Measurements from ENCODE around the gene ZMYM1.

Gene ZMYM1

DNA sequence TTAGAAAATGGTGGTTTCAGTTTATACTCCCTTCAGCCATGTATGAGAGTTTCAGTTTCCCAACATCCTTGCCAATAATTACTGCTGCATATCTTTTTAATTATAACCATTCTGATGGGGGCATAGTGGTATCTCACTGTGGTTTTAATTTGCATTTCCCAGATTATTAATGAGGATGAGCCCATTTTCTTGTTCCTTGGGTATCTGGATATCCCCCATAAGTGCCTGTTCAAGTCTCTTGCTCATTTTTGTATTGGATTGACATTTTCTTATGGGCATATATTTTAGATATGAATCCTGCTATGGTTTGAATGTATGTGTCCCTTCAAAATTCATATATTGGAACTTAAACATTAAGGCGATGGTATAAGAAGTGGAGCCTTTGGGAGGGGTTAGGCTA is 45.8 kb upstream of the ZMYM1 start:
- no CpG with 5 or more reads among the region's 1 CpG for WGBS (ENCODE audit: extremely low coverage, insufficient coverage, low lambda C conversion rate)
- no peak overlapping the region for H3K4me2 ChIP-seq (ENCODE audit: low read length)
- no peaks in the 10 kb centered on the region for H3K27me3 ChIP-seq (ENCODE audit: insufficient read depth, low read length, poor library complexity)
- H2BK5ac ChIP-seq (ENCODE audit: low read length) = no peak overlapping the region
- H2BK15ac ChIP-seq (replicated peaks; ENCODE audit: low read depth) = no peak overlapping the region
- no peak overlapping the region for H3K18ac ChIP-seq (ENCODE audit: low read length)
- no peaks in the 10 kb centered on the region for H3K4me1 ChIP-seq (ENCODE audit: control insufficient read depth, low read depth, low read length)
- H3K79me1 ChIP-seq (ENCODE audit: low read length) = no peaks in the 10 kb centered on the region
- H2BK120ac ChIP-seq (ENCODE audit: low read depth, low read length) = no peak overlapping the region
- H3K4ac ChIP-seq (ENCODE audit: low read depth, low read length) = no peak overlapping the region
- no peak overlapping the region for H3K23ac ChIP-seq (ENCODE audit: low read length)
- no peak overlapping the region for H3K9ac ChIP-seq (ENCODE audit: low read length)
- no peak overlapping the region for H3K56ac ChIP-seq (ENCODE audit: low read length)
- no peak overlapping the region for H2AK5ac ChIP-seq (ENCODE audit: low read length)
- no peak for DNase-seq
- H3K36me3 ChIP-seq (ENCODE audit: control insufficient read depth, insufficient read depth, low read length) = no peaks in the 10 kb centered on the region
- no peak overlapping the region for H3K27ac ChIP-seq (ENCODE audit: low read depth, low read length)
- no peak overlapping the region for H4K8ac ChIP-seq (ENCODE audit: low read depth, low read length)
- no peaks in the 10 kb centered on the region for H3K79me2 ChIP-seq (ENCODE audit: control insufficient read depth, insufficient read depth, low read length)
- no peak overlapping the region for H3K4me3 ChIP-seq (ENCODE audit: low read length)
- no peak overlapping the region for H4K5ac ChIP-seq (ENCODE audit: low read length)

DNA sequence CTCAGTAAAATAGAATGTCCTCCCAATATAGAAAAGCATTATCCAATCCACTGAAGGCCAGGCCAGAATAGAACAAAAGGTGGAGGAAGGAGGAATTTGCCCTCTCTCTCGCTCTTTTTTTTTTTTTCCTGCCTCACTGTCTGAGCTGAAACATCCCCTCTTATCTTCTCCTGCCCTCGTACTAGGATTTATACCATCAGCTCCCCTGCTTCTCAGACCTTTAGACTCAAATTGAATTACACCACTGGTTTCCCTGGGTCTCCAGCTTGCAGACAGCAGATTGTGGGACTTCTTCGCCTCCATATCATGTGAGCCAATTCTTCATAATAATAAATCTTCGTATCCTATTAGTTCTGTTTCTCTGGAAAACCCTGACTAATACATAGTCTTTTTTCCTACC is 42.6 kb upstream of the ZMYM1 start:
- Histone ChIP-seq H2AK5ac (ENCODE audit: low read length) (no peak overlapping the region), H3K79me2 (ENCODE audit: control insufficient read depth, insufficient read depth, low read length) (no peaks in the 10 kb centered on the region), H3K56ac (ENCODE audit: low read length) (no peak overlapping the region), H3K4me1 (ENCODE audit: control insufficient read depth, low read depth, low read length) (no peaks in the 10 kb centered on the region), H3K36me3 (ENCODE audit: control insufficient read depth, insufficient read depth, low read length) (no peaks in the 10 kb centered on the region), H2BK15ac (replicated peaks; ENCODE audit: low read depth) (no peak overlapping the region), H2BK5ac (ENCODE audit: low read length) (no peak overlapping the region), H3K18ac (ENCODE audit: low read length) (no peak overlapping the region), H3K23ac (ENCODE audit: low read length) (no peak overlapping the region), H3K4me3 (ENCODE audit: low read length) (no peak overlapping the region), H3K9ac (ENCODE audit: low read length) (no peak overlapping the region), H3K4ac (ENCODE audit: low read depth, low read length) (no peak overlapping the region), H3K4me2 (ENCODE audit: low read length) (no peak overlapping the region), H3K27ac (ENCODE audit: low read depth, low read length) (no peak overlapping the region), H3K79me1 (ENCODE audit: low read length) (no peaks in the 10 kb centered on the region), H4K5ac (ENCODE audit: low read length) (no peak overlapping the region), H3K27me3 (ENCODE audit: insufficient read depth, low read length, poor library complexity) (no peaks in the 10 kb centered on the region), H4K8ac (ENCODE audit: low read depth, low read length) (no peak overlapping the region), H2BK120ac (ENCODE audit: low read depth, low read length) (no peak overlapping the region)
- DNase-seq = no peak
- no CpG with 5 or more reads among the region's 4 CpGs for WGBS (ENCODE audit: extremely low coverage, insufficient coverage, low lambda C conversion rate)

DNA sequence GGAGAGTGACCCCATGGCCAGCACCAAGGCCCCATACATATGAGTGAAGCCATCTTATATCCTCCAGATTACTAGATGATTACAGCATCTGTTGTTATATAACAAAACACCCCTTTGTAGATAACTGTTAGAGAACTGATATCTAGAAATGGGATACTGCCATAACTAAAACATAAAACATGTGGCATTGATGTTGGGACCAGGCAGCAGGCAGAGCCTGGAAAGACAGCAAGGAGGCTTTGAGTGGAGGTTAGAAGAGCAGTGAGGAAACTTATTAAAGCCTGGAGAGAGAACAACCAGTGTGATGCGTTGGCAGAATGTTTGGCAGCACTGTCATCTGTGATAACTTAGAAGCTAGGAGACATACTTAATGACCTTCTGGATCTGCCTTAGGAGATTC is 42.0 kb upstream of the ZMYM1 start:
- H3K4ac ChIP-seq (ENCODE audit: low read depth, low read length) = no peak overlapping the region
- DNase-seq = no peak
- no peak overlapping the region for H2AK5ac ChIP-seq (ENCODE audit: low read length)
- no peak overlapping the region for H4K8ac ChIP-seq (ENCODE audit: low read depth, low read length)
- H2BK120ac ChIP-seq (ENCODE audit: low read depth, low read length) = no peak overlapping the region
- no peak overlapping the region for H3K23ac ChIP-seq (ENCODE audit: low read length)
- no peak overlapping the region for H3K9ac ChIP-seq (ENCODE audit: low read length)
- H3K27me3 ChIP-seq (ENCODE audit: insufficient read depth, low read length, poor library complexity) = no peaks in the 10 kb centered on the region
- no peak overlapping the region for H4K5ac ChIP-seq (ENCODE audit: low read length)
- H3K27ac ChIP-seq (ENCODE audit: low read depth, low read length) = no peak overlapping the region
- H3K36me3 ChIP-seq (ENCODE audit: control insufficient read depth, insufficient read depth, low read length) = no peaks in the 10 kb centered on the region
- H3K4me3 ChIP-seq (ENCODE audit: low read length) = no peak overlapping the region
- H3K56ac ChIP-seq (ENCODE audit: low read length) = no peak overlapping the region
- H2BK15ac ChIP-seq (replicated peaks; ENCODE audit: low read depth) = no peak overlapping the region
- no peaks in the 10 kb centered on the region for H3K79me1 ChIP-seq (ENCODE audit: low read length)
- H2BK5ac ChIP-seq (ENCODE audit: low read length) = no peak overlapping the region
- H3K4me1 ChIP-seq (ENCODE audit: control insufficient read depth, low read depth, low read length) = no peaks in the 10 kb centered on the region
- H3K18ac ChIP-seq (ENCODE audit: low read length) = no peak overlapping the region
- H3K79me2 ChIP-seq (ENCODE audit: control insufficient read depth, insufficient read depth, low read length) = no peaks in the 10 kb centered on the region
- WGBS (ENCODE audit: extremely low coverage, insufficient coverage, low lambda C conversion rate) = no CpG with 5 or more reads among the region's 1 CpG
- no peak overlapping the region for H3K4me2 ChIP-seq (ENCODE audit: low read length)

DNA sequence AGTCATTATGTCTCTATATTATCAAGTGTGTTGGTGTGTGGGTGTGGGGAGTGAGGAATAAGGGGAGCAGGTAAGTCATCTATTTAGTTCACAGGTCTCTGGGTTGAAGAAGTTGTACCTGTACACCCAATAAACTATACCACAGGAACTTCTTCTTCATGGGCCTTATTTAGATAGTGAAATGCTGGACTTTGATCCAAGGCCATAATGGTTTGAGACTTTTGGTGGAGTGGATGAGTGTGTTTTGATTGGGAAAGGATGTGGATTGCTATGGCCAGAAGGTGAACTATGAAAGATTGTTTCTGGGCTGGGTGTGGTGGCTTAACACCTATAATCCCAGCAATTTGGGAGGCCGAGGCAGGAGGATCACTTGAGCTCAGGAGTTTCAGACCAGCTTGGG is 40.5 kb upstream of the ZMYM1 start:
- no peaks in the 10 kb centered on the region for H3K27me3 ChIP-seq (ENCODE audit: insufficient read depth, low read length, poor library complexity)
- H3K4me2 ChIP-seq (ENCODE audit: low read length) = no peak overlapping the region
- no peak overlapping the region for H2BK5ac ChIP-seq (ENCODE audit: low read length)
- no peak overlapping the region for H2BK120ac ChIP-seq (ENCODE audit: low read depth, low read length)
- no peak overlapping the region for H2BK15ac ChIP-seq (replicated peaks; ENCODE audit: low read depth)
- H3K79me2 ChIP-seq (ENCODE audit: control insufficient read depth, insufficient read depth, low read length) = no peaks in the 10 kb centered on the region
- no peaks in the 10 kb centered on the region for H3K36me3 ChIP-seq (ENCODE audit: control insufficient read depth, insufficient read depth, low read length)
- no peak overlapping the region for H3K4ac ChIP-seq (ENCODE audit: low read depth, low read length)
- DNase-seq = no peak
- no peak overlapping the region for H3K4me3 ChIP-seq (ENCODE audit: low read length)
- no peak overlapping the region for H3K18ac ChIP-seq (ENCODE audit: low read length)
- H3K23ac ChIP-seq (ENCODE audit: low read length) = no peak overlapping the region
- H4K8ac ChIP-seq (ENCODE audit: low read depth, low read length) = no peak overlapping the region
- no peaks in the 10 kb centered on the region for H3K4me1 ChIP-seq (ENCODE audit: control insufficient read depth, low read depth, low read length)
- no peak overlapping the region for H3K27ac ChIP-seq (ENCODE audit: low read depth, low read length)
- H3K56ac ChIP-seq (ENCODE audit: low read length) = no peak overlapping the region
- no peak overlapping the region for H3K9ac ChIP-seq (ENCODE audit: low read length)
- H3K79me1 ChIP-seq (ENCODE audit: low read length) = no peaks in the 10 kb centered on the region
- no peak overlapping the region for H4K5ac ChIP-seq (ENCODE audit: low read length)
- WGBS (ENCODE audit: extremely low coverage, insufficient coverage, low lambda C conversion rate) = no CpG with 5 or more reads among the region's 1 CpG
- no peak overlapping the region for H2AK5ac ChIP-seq (ENCODE audit: low read length)

DNA sequence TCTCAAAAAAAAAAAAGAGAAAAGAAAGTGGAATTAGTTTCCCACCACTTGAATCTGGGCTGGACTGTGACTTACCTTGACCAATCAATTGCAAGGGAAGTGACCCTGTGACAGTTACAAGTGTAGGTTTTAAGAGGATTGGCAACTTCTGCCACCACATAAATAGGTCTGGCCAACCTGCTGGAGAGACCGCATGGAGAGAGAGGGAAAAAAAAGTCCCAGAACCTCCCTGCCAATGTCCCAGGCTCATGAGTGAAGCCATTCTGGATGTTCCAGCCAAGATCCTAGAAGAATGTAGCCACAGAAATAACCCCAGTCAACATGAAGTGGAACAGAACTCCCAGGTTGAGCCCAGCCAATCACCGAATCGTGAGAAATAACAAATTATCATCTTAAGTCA is 35.7 kb upstream of the ZMYM1 start:
- H3K4ac ChIP-seq (ENCODE audit: low read depth, low read length) = no peak overlapping the region
- no peak overlapping the region for H4K8ac ChIP-seq (ENCODE audit: low read depth, low read length)
- H3K79me2 ChIP-seq (ENCODE audit: control insufficient read depth, insufficient read depth, low read length) = no peaks in the 10 kb centered on the region
- no peaks in the 10 kb centered on the region for H3K4me1 ChIP-seq (ENCODE audit: control insufficient read depth, low read depth, low read length)
- no peaks in the 10 kb centered on the region for H3K79me1 ChIP-seq (ENCODE audit: low read length)
- no peak overlapping the region for H3K56ac ChIP-seq (ENCODE audit: low read length)
- H3K27me3 ChIP-seq (ENCODE audit: insufficient read depth, low read length, poor library complexity) = no peaks in the 10 kb centered on the region
- no peak overlapping the region for H3K4me2 ChIP-seq (ENCODE audit: low read length)
- no peak overlapping the region for H3K9ac ChIP-seq (ENCODE audit: low read length)
- WGBS (ENCODE audit: extremely low coverage, insufficient coverage, low lambda C conversion rate) = no CpG with 5 or more reads among the region's 3 CpGs
- no peak overlapping the region for H2BK15ac ChIP-seq (replicated peaks; ENCODE audit: low read depth)
- H3K27ac ChIP-seq (ENCODE audit: low read depth, low read length) = no peak overlapping the region
- no peak overlapping the region for H2AK5ac ChIP-seq (ENCODE audit: low read length)
- no peak overlapping the region for H3K23ac ChIP-seq (ENCODE audit: low read length)
- H3K36me3 ChIP-seq (ENCODE audit: control insufficient read depth, insufficient read depth, low read length) = no peaks in the 10 kb centered on the region
- DNase-seq = no peak
- no peak overlapping the region for H2BK5ac ChIP-seq (ENCODE audit: low read length)
- H4K5ac ChIP-seq (ENCODE audit: low read length) = no peak overlapping the region
- no peak overlapping the region for H2BK120ac ChIP-seq (ENCODE audit: low read depth, low read length)
- no peak overlapping the region for H3K4me3 ChIP-seq (ENCODE audit: low read length)
- H3K18ac ChIP-seq (ENCODE audit: low read length) = no peak overlapping the region

DNA sequence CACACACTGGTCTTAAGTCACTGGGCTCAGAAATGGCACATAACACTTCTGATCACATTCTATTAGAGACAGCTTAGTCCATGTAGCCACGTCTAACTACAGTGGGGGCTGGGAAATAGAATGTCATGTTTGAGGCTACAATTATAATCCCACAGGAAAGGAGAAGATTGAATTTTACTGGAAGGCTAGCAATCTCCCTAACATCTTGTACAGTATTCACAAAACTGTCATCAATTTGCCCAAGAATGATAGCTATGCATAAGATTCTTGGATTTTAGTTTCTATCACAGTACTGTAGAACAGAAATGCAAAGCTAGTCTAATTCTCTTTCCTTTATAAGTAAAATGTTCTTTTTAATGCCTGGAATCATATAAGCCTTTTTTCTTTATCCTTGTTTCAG is 34.8 kb upstream of the ZMYM1 start:
- no peaks in the 10 kb centered on the region for H3K27me3 ChIP-seq (ENCODE audit: insufficient read depth, low read length, poor library complexity)
- WGBS (ENCODE audit: extremely low coverage, insufficient coverage, low lambda C conversion rate) = no CpG with 5 or more reads among the region's 1 CpG
- no peak for DNase-seq

More for the DNA sequence above, 34.8 kb upstream of the ZMYM1 start:
- Histone ChIP-seq H3K79me1 (ENCODE audit: low read length) (no peaks in the 10 kb centered on the region), H4K5ac (ENCODE audit: low read length) (no peak overlapping the region), H2BK5ac (ENCODE audit: low read length) (no peak overlapping the region), H3K4me3 (ENCODE audit: low read length) (no peak overlapping the region), H3K23ac (ENCODE audit: low read length) (no peak overlapping the region), H3K4ac (ENCODE audit: low read depth, low read length) (no peak overlapping the region), H3K4me2 (ENCODE audit: low read length) (no peak overlapping the region), H3K27ac (ENCODE audit: low read depth, low read length) (no peak overlapping the region), H3K56ac (ENCODE audit: low read length) (no peak overlapping the region), H4K8ac (ENCODE audit: low read depth, low read length) (no peak overlapping the region), H3K18ac (ENCODE audit: low read length) (no peak overlapping the region), H3K36me3 (ENCODE audit: control insufficient read depth, insufficient read depth, low read length) (no peaks in the 10 kb centered on the region), H3K9ac (ENCODE audit: low read length) (no peak overlapping the region), H2BK120ac (ENCODE audit: low read depth, low read length) (no peak overlapping the region), H2AK5ac (ENCODE audit: low read length) (no peak overlapping the region), H3K4me1 (ENCODE audit: control insufficient read depth, low read depth, low read length) (no peaks in the 10 kb centered on the region), H2BK15ac (replicated peaks; ENCODE audit: low read depth) (no peak overlapping the region), H3K79me2 (ENCODE audit: control insufficient read depth, insufficient read depth, low read length) (no peaks in the 10 kb centered on the region)

Data from mesendoderm (in vitro differentiated cells).